ENCODE results near the gene MBTPS1.

DNA sequence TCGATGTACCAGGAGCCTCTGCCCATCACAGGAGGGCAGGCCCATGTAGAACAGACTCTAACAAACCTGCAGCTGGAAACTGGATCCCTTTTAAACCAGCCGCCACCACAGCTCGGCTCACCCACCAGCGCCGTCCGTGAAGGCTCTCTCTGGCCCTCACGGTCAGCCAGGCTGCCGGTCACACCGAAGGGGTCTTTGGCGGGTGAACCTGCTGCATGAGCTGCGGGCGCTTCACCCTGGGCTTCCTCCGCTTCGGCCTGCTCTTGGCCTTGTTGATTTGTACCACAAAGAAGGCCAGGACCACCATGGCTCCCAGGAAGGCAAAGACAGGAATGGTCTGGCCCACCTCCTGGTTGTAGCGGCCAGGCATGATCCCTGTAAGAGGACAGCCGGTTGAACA, 62.5 kb downstream of the MBTPS1 start:
- TF ChIP-seq, protein P1, sequence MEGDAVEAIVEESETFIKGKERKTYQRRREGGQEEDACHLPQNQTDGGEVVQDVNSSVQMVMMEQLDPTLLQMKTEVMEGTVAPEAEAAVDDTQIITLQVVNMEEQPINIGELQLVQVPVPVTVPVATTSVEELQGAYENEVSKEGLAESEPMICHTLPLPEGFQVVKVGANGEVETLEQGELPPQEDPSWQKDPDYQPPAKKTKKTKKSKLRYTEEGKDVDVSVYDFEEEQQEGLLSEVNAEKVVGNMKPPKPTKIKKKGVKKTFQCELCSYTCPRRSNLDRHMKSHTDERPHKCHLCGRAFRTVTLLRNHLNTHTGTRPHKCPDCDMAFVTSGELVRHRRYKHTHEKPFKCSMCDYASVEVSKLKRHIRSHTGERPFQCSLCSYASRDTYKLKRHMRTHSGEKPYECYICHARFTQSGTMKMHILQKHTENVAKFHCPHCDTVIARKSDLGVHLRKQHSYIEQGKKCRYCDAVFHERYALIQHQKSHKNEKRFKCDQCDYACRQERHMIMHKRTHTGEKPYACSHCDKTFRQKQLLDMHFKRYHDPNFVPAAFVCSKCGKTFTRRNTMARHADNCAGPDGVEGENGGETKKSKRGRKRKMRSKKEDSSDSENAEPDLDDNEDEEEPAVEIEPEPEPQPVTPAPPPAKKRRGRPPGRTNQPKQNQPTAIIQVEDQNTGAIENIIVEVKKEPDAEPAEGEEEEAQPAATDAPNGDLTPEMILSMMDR (conservative IDR thresholded peaks at IDR 0.05; ENCODE audit: low read depth, low read length) = no peak
- TF ChIP-seq EZH2phosphoT487 (IDR thresholded peaks at IDR 0.05; ENCODE audit: borderline replicate concordance, low read length) (no peak), EZH2 (IDR thresholded peaks at IDR 0.05; ENCODE audit: low read length, unreplicated experiment) (no peak)
